ENCODE measurements around the gene STOML1. TPM values are rescaled to one million over a fixed set of nuclear protein-coding genes. Genes with fewer than 3 reads are reported as not detected.

The STOML1 gene
- total RNA-seq (2014; rRNA removed; shearing (Covaris generic)) (5.7 and 8.0 TPM in 2 replicates), total RNA-seq (2022) (8.9 and 10.0 TPM in 2 replicates), Bru-seq, nascent RNA (percentile 40 among the genes with signal in this experiment), BruChase-seq, experiment 1, labeled RNA remaining after a 6-hour chase (percentile 35 among the genes with signal in this experiment), BruChase-seq, experiment 2, labeled RNA remaining after a 2-hour chase (percentile 39 among the genes with signal in this experiment)
- long read RNA-seq, partial matches to known transcripts = 1 of 4 reads
- long read RNA-seq, other reads (novel, unspliced or antisense) = 3 of 4 reads

DNA sequence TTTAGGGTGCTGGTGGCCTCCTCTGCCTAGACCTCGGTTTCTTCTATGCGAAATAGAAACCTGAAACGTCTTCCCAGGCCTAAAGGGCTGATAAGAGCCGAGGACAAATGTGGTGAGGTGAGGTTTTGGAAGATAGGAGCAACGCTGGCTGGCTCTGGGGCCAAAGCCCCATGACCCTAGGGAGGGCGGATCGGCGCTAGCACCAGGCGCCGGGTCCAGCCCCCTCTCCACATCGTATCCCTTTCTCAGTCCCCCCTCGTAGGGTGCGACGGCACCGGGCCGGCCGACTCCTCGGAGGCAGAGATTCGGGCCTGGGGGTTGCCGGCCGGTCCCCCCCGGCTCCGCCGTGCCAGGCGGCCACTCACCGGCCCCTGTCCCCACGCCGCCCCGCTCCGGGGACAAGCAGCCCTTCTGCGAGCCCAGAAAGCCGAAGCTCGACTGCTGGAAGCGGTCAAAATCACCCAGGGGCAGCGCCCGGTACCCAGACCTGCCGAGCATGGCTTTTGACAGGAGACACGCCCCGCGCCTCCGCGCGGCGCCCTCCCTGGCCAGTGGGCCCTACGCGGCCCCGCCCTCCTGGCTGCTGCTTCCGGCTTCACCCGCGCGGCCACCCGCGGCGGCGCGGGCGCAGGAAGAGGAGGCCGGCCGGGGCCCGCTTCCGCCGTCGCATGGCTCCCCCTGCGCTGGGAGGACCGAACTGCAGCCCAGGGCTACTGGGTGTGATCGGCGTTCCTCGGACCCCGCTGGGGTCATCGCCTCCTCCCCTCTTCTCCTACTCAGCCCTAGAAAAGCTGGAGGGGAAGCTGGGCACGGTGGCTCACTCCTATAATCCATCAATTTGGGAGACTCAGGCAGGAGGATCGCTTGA, at the start of gene STOML1:
Gene STOML1 (minus strand): TSS at position 570 of the 868 bp plus-strand sequence. CDS start 72 bp downstream, at position 498.
- POLR2A ChIA-PET = no interaction called here
- H3K4me3 ChIP-seq (ENCODE audit: low read depth, low read length, poor library complexity, severe bottlenecking) = peak within 1 kb of the TSS; percentile 97
- no peak within 1 kb of the TSS for H3K27ac ChIP-seq (ENCODE audit: low read depth, low read length, poor library complexity, severe bottlenecking)
- no peaks in the 10 kb centered on the region for H3K9me2 ChIP-seq (ENCODE audit: insufficient read depth, low read length)
- H3K4me2 ChIP-seq (ENCODE audit: low read length) = peak within 1 kb of the TSS; percentile 94
- DNase-seq (ENCODE audit: low spot score) = peak; percentile 95
- peaks cover 20% of the 10 kb centered on the region; the same call in 1 of the 2 replicates for H3K79me2 ChIP-seq (ENCODE audit: insufficient read depth, low read depth, low read length)
- H3K9me3 ChIP-seq (ENCODE audit: low read length) = no peaks in the 10 kb centered on the region
- CTCF ChIA-PET (ENCODE audit: unreplicated experiment) = no interaction called here
- no peaks in the 10 kb centered on the region for H4K20me1 ChIP-seq (ENCODE audit: insufficient read depth, low read length)
- peaks cover 38% of the 10 kb centered on the region for H3K4me1 ChIP-seq (ENCODE audit: insufficient read depth, low read length, poor library complexity, severe bottlenecking)
- TF ChIP-seq EZH2phosphoT487 (IDR thresholded peaks at IDR 0.05; ENCODE audit: borderline replicate concordance, low read depth, low read length) = no peak
- peak; percentile 85 for TF ChIP-seq CTCF (conservative IDR thresholded peaks at IDR 0.05; ENCODE audit: low read length)
- intact Hi-C loops (cut with micrococcal nuclease; ENCODE audit: unreplicated experiment) = loop anchor here (5.0 to 10.0 kb wide), 2 partner anchors 473 to 1760 kb away; partner anchors contain the start of genes PKM and UBL7
- H2AFZ ChIP-seq (ENCODE audit: low read length) = peak within 1 kb of the TSS; percentile 83
- no peaks in the 10 kb centered on the region for H3K36me3 ChIP-seq (ENCODE audit: insufficient read depth, low read length)
- BruUV-seq (replicated peaks) = no TSS peak

DNA sequence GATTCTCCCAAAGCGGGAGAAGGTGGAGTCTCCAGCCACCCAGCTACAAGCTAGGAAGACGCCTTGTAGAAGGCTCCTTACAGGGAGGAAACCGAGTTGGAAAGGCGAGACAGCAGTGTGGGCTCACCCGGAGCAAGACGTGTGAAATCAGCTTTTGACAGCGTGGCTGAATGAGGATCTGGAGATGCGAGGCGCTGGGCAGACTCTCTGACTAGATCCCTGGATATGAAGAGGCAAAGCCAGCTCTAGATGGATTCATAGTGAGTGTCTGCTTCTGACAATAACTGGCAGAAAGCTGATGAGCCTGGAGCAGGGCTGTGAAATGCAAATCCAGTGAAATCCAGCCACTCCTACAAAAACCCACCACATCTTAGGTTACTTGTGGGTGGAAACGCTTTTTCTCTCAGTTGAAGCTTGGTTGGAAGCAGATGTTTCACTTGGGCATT, 49.2 kb upstream of the STOML1 start:
- DNase-seq (ENCODE audit: low spot score) = no peak
- no TSS peak for BruUV-seq (replicated peaks)
- Histone ChIP-seq H3K27ac (ENCODE audit: low read depth, low read length, poor library complexity, severe bottlenecking) (no peak overlapping the region), H3K4me3 (ENCODE audit: low read depth, low read length, poor library complexity, severe bottlenecking) (no peak overlapping the region), H3K4me2 (ENCODE audit: low read length) (no peak overlapping the region), H3K36me3 (ENCODE audit: insufficient read depth, low read length) (no peaks in the 10 kb centered on the region), H3K4me1 (ENCODE audit: insufficient read depth, low read length, poor library complexity, severe bottlenecking) (no peaks in the 10 kb centered on the region), H3K9me2 (ENCODE audit: insufficient read depth, low read length) (no peaks in the 10 kb centered on the region), H2AFZ (ENCODE audit: low read length) (no peak overlapping the region), H3K9me3 (ENCODE audit: low read length) (no peaks in the 10 kb centered on the region), H3K79me2 (ENCODE audit: insufficient read depth, low read depth, low read length) (no peaks in the 10 kb centered on the region), H4K20me1 (ENCODE audit: insufficient read depth, low read length) (no peaks in the 10 kb centered on the region)
- no peak for TF ChIP-seq EZH2phosphoT487 (IDR thresholded peaks at IDR 0.05; ENCODE audit: borderline replicate concordance, low read depth, low read length)
- TF ChIP-seq CTCF (conservative IDR thresholded peaks at IDR 0.05; ENCODE audit: low read length) = no peak
- intact Hi-C loops (cut with micrococcal nuclease; ENCODE audit: unreplicated experiment) = no loop called here
- ChIA-PET POLR2A (no interaction called here), CTCF (ENCODE audit: unreplicated experiment) (no interaction called here)

Measured in OCI-LY7 (cell line).